ENCODE data around the gene USP14.

USP14 gene

GRCh38 chr18:210733-211132 lies 52.4 kb downstream of the USP14 start:
- H3K36me3 ChIP-seq (ENCODE audit: insufficient read depth, low read length), result peaks cover 87% of the 10 kb centered on the region
- no peak overlapping the region for H3K9ac ChIP-seq (ENCODE audit: low read depth, low read length)
- H3K9me3 ChIP-seq (ENCODE audit: insufficient read depth, low read depth, low read length), result no peaks in the 10 kb centered on the region
- no peak overlapping the region for H3K27ac ChIP-seq (ENCODE audit: low read depth, low read length)
- no peak overlapping the region for H3K4me3 ChIP-seq (ENCODE audit: low read length)
- WGBS, result 96% methylated on average over 3 of the region's 4 CpGs
- peaks cover 13% of the 10 kb centered on the region for H3K4me1 ChIP-seq (ENCODE audit: insufficient read depth, low read length)
- no peaks in the 10 kb centered on the region for H3K27me3 ChIP-seq (ENCODE audit: insufficient read depth, low read length)

DNA sequence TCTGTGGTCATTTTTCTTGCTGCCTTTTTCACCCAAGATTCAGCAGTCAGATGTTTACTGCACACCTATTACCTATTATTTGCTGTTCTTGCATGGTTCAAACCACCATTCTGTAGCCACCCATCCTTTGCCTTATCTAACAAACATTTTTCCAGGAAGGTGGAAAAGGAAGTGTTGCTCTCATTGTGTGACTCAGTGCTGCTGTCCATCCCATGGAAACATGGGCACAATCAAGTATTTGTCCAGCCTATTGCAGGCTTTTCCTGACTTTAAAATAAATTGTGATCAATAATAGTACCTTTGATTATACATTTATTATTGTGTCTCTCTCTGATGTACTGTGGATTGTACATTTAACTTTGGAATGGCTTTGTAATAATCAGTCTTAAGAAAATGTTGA lies 53.2 kb downstream of the USP14 start:
- H3K9me3 ChIP-seq (ENCODE audit: insufficient read depth, low read depth, low read length), result no peaks in the 10 kb centered on the region
- H3K9ac ChIP-seq (ENCODE audit: low read depth, low read length), result no peak overlapping the region
- H3K27ac ChIP-seq (ENCODE audit: low read depth, low read length), result no peak overlapping the region
- peaks cover 13% of the 10 kb centered on the region for H3K4me1 ChIP-seq (ENCODE audit: insufficient read depth, low read length)
- H3K36me3 ChIP-seq (ENCODE audit: insufficient read depth, low read length), result peaks cover 89% of the 10 kb centered on the region
- H3K4me3 ChIP-seq (ENCODE audit: low read length), result no peak overlapping the region
- H3K27me3 ChIP-seq (ENCODE audit: insufficient read depth, low read length), result no peaks in the 10 kb centered on the region

DNA sequence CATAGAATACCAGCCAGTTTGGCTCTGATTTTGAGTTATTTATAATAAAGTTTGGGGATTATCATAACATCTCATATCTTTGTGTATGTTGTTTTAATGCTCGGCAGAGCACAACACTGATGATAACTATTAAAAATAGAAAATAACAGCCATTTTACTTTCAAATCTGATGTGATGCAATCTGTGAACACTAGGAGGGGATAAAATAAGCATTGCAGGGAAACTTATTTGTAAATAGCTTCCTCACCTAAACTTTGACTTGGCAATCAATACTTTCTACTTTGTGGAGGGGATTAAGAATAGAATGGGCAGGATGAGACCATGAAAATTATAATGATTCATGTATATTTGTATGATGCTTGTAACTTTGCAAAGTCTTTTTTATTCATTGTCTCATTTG lies 54.4 kb downstream of the USP14 start:
- Histone ChIP-seq H3K27ac (ENCODE audit: low read depth, low read length) (no peak overlapping the region), H3K9me3 (ENCODE audit: insufficient read depth, low read depth, low read length) (no peaks in the 10 kb centered on the region), H3K9ac (ENCODE audit: low read depth, low read length) (no peak overlapping the region), H3K4me1 (ENCODE audit: insufficient read depth, low read length) (peaks cover 13% of the 10 kb centered on the region), H3K36me3 (ENCODE audit: insufficient read depth, low read length) (peaks cover 96% of the 10 kb centered on the region), H3K4me3 (ENCODE audit: low read length) (no peak overlapping the region), H3K27me3 (ENCODE audit: insufficient read depth, low read length) (no peaks in the 10 kb centered on the region)
- WGBS, result no CpG with 5 or more reads among the region's 1 CpG

GRCh38 chr18:213505-213904 lies 55.1 kb downstream of the USP14 start:
- Histone ChIP-seq H3K4me3 (ENCODE audit: low read length) (no peak overlapping the region), H3K36me3 (ENCODE audit: insufficient read depth, low read length) (peaks cover 98% of the 10 kb centered on the region), H3K9me3 (ENCODE audit: insufficient read depth, low read depth, low read length) (peaks cover 5% of the 10 kb centered on the region), H3K27ac (ENCODE audit: low read depth, low read length) (no peak overlapping the region), H3K4me1 (ENCODE audit: insufficient read depth, low read length) (peaks cover 13% of the 10 kb centered on the region), H3K9ac (ENCODE audit: low read depth, low read length) (no peak overlapping the region), H3K27me3 (ENCODE audit: insufficient read depth, low read length) (no peaks in the 10 kb centered on the region)
- WGBS, result 90% methylated on average over 4 of the region's 4 CpGs

GRCh38 chr18:213966-214365 lies 55.6 kb downstream of the USP14 start:
- no peak overlapping the region for H3K9ac ChIP-seq (ENCODE audit: low read depth, low read length)
- 89% methylated on average over 2 of the region's 3 CpGs for WGBS

GRCh38 chr18:215448-216010 lies 57.2 kb downstream of the USP14 start:
- Histone ChIP-seq H3K4me3 (ENCODE audit: low read length) (no peak overlapping the region), H3K9ac (ENCODE audit: low read depth, low read length) (no peak overlapping the region), H3K27me3 (ENCODE audit: insufficient read depth, low read length) (no peaks in the 10 kb centered on the region), H3K9me3 (ENCODE audit: insufficient read depth, low read depth, low read length) (peaks cover 21% of the 10 kb centered on the region), H3K36me3 (ENCODE audit: insufficient read depth, low read length) (peaks cover 96% of the 10 kb centered on the region), H3K27ac (ENCODE audit: low read depth, low read length) (no peak overlapping the region), H3K4me1 (ENCODE audit: insufficient read depth, low read length) (no peaks in the 10 kb centered on the region)
- WGBS, result 94% methylated on average over 5 of the region's 5 CpGs

More at GRCh38 chr18:213966-214365, 55.6 kb downstream of the USP14 start:
- H3K4me1 ChIP-seq (ENCODE audit: insufficient read depth, low read length), result peaks cover 13% of the 10 kb centered on the region
- peaks cover 9% of the 10 kb centered on the region for H3K9me3 ChIP-seq (ENCODE audit: insufficient read depth, low read depth, low read length)
- no peak overlapping the region for H3K4me3 ChIP-seq (ENCODE audit: low read length)
- H3K36me3 ChIP-seq (ENCODE audit: insufficient read depth, low read length), result peaks cover 98% of the 10 kb centered on the region
- no peak overlapping the region for H3K27ac ChIP-seq (ENCODE audit: low read depth, low read length)
- H3K27me3 ChIP-seq (ENCODE audit: insufficient read depth, low read length), result no peaks in the 10 kb centered on the region

- H3K4me1 ChIP-seq (ENCODE audit: insufficient read depth, low read length), result no peaks in the 10 kb centered on the region
- H3K36me3 ChIP-seq (ENCODE audit: insufficient read depth, low read length), result peaks cover 94% of the 10 kb centered on the region
- WGBS, result 96% methylated on average over 4 of the region's 5 CpGs
- no peak overlapping the region for H3K4me3 ChIP-seq (ENCODE audit: low read length)
- H3K27ac ChIP-seq (ENCODE audit: low read depth, low read length), result no peak overlapping the region
- H3K27me3 ChIP-seq (ENCODE audit: insufficient read depth, low read length), result no peaks in the 10 kb centered on the region
- H3K9me3 ChIP-seq (ENCODE audit: insufficient read depth, low read depth, low read length), result peaks cover 29% of the 10 kb centered on the region
- no peak overlapping the region for H3K9ac ChIP-seq (ENCODE audit: low read depth, low read length)
Observed at GRCh38 chr18:217532-218336, 59.4 kb downstream of the USP14 start.

GRCh38 chr18:220708-221107 lies 62.4 kb downstream of the USP14 start:
- no peak overlapping the region for H3K4me3 ChIP-seq (ENCODE audit: low read length)
- H3K36me3 ChIP-seq (ENCODE audit: insufficient read depth, low read length), result peaks cover 92% of the 10 kb centered on the region
- H3K27me3 ChIP-seq (ENCODE audit: insufficient read depth, low read length), result no peaks in the 10 kb centered on the region
- H3K27ac ChIP-seq (ENCODE audit: low read depth, low read length), result no peak overlapping the region
- peaks cover 29% of the 10 kb centered on the region for H3K9me3 ChIP-seq (ENCODE audit: insufficient read depth, low read depth, low read length)
- H3K4me1 ChIP-seq (ENCODE audit: insufficient read depth, low read length), result no peaks in the 10 kb centered on the region
- no peak overlapping the region for H3K9ac ChIP-seq (ENCODE audit: low read depth, low read length)

DNA sequence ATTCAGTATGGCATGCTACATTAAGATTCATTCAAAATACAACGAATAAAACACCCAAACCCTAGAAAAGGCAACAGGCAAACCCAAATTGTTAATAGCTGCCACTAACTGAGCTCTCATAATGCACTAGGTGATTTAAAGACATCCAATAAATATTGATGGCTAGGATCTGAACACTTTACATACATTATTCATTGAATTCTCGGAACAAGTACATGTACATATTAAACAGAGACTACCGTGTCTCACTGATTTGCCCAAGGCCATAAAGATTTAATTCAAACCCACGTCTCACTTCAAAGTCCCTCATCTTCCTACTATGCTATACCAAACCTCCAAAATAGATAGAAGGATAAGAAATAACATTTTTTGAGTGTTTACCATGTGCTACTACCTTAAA lies 67.4 kb downstream of the USP14 start:
- no peaks in the 10 kb centered on the region for H3K27me3 ChIP-seq (ENCODE audit: insufficient read depth, low read length)
- H3K9me3 ChIP-seq (ENCODE audit: insufficient read depth, low read depth, low read length), result peaks cover 8% of the 10 kb centered on the region; the same call in 1 of the 2 replicates
- no peak overlapping the region for H3K27ac ChIP-seq (ENCODE audit: low read depth, low read length)
- H3K36me3 ChIP-seq (ENCODE audit: insufficient read depth, low read length), result peaks cover 77% of the 10 kb centered on the region
- no peak overlapping the region for H3K9ac ChIP-seq (ENCODE audit: low read depth, low read length)
- 92% methylated on average over 4 of the region's 4 CpGs for WGBS
- no peaks in the 10 kb centered on the region for H3K4me1 ChIP-seq (ENCODE audit: insufficient read depth, low read length)
- H3K4me3 ChIP-seq (ENCODE audit: low read length), result no peak overlapping the region

DNA sequence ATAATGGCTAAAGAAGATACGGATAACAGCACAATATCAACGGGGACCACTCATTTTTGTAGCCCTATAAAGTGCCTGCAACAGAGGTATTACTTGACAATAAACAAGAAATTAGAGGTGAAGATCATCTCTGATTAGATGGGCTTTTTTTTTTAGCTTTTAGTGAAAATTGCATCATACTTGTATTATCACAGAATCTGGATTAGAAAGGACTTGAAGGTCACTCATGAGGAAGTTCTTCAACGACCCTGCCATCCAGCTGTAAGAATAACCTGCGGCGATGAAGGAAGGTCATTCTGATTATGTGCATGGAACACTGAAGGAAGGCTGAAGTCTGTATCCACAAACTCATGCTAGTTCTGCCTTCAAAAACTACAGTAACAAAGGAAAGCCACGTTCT lies 69.0 kb downstream of the USP14 start:
- H3K36me3 ChIP-seq (ENCODE audit: insufficient read depth, low read length), result peaks cover 69% of the 10 kb centered on the region
- no peak overlapping the region for H3K9ac ChIP-seq (ENCODE audit: low read depth, low read length)
- peaks cover 2% of the 10 kb centered on the region; the same call in 1 of the 2 replicates for H3K9me3 ChIP-seq (ENCODE audit: insufficient read depth, low read depth, low read length)
- no peaks in the 10 kb centered on the region for H3K27me3 ChIP-seq (ENCODE audit: insufficient read depth, low read length)
- H3K27ac ChIP-seq (ENCODE audit: low read depth, low read length), result no peak overlapping the region
- 96% methylated on average over 6 of the region's 6 CpGs for WGBS
- no peak overlapping the region for H3K4me3 ChIP-seq (ENCODE audit: low read length)
- no peaks in the 10 kb centered on the region for H3K4me1 ChIP-seq (ENCODE audit: insufficient read depth, low read length)

DNA sequence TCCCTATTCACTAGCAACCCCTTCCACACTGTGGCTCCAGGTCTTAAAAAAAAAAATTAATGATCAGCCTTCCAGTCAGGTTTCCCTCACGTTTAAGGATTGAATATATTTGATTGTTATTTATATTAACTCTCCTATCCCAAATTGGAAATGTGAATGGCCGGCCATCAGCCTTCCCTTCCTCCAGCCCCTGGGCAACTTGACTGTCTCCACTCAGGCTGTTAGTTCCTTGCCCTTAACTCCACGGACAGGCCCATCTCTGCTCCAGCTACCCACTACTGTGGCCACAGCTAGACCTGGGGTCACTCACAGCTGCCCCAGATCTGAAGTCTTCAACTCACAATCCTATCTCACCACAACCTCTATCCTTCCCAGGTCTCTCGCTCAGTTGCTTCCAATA lies 69.5 kb downstream of the USP14 start:
- Histone ChIP-seq H3K36me3 (ENCODE audit: insufficient read depth, low read length) (peaks cover 64% of the 10 kb centered on the region), H3K4me1 (ENCODE audit: insufficient read depth, low read length) (no peaks in the 10 kb centered on the region), H3K27me3 (ENCODE audit: insufficient read depth, low read length) (no peaks in the 10 kb centered on the region), H3K9me3 (ENCODE audit: insufficient read depth, low read depth, low read length) (no peaks in the 10 kb centered on the region), H3K4me3 (ENCODE audit: low read length) (no peak overlapping the region), H3K9ac (ENCODE audit: low read depth, low read length) (no peak overlapping the region), H3K27ac (ENCODE audit: low read depth, low read length) (no peak overlapping the region)
- 92% methylated on average over 3 of the region's 4 CpGs for WGBS

All from HUES64 (cell line).